Hepatocyte (in vitro differentiated cells): ENCODE results near the gene AGXT. TPM values are rescaled to one million over a fixed set of nuclear protein-coding genes. Genes with fewer than 3 reads are reported as not detected.

Experiments used
- DNase-seq: peaks from one replicate; pipeline ENCODE4 v3.0.0-alpha.2; 2016; ENCODE audit warnings: low spot score
- H2AFZ ChIP-seq: fragments of 200-600 bp; sonication (generic); 2 replicates; pipeline ENCODE4 v1.6.0; 2016; ENCODE audit warnings: antibody characterized with exemption, mild to moderate bottlenecking
- H3K27ac ChIP-seq: fragments of 200-600 bp; sonication (generic); 2 replicates; pipeline ENCODE4 v1.5.1; 2016; ENCODE audit warnings: mild to moderate bottlenecking
- H3K27me3 ChIP-seq: fragments of 200-600 bp; sonication (generic); 2 replicates; pipeline ENCODE4 v1.6.1; 2016
- H3K36me3 ChIP-seq: fragments of 200-600 bp; sonication (generic); replicated peaks from 2 replicates; pipeline ENCODE4 v1.5.1; 2016; ENCODE audit warnings: low read depth; ENCODE audit not compliant: insufficient read depth
- H3K4me1 ChIP-seq: fragments of 200-600 bp; sonication (generic); 2 replicates; pipeline ENCODE4 v1.5.1; 2016; ENCODE audit warnings: mild to moderate bottlenecking, moderate library complexity; ENCODE audit not compliant: insufficient read depth
- H3K4me2 ChIP-seq: fragments of 200-600 bp; sonication (generic); 2 replicates; pipeline ENCODE4 v1.6.0; 2016
- H3K4me3 ChIP-seq: fragments of 200-600 bp; sonication (generic); 2 replicates; pipeline ENCODE4 v1.5.1; 2016; ENCODE audit warnings: mild to moderate bottlenecking
- H3K79me2 ChIP-seq: fragments of 200-600 bp; sonication (generic); 2 replicates; pipeline ENCODE4 v1.6.0; 2017; ENCODE audit warnings: mild to moderate bottlenecking
- H3K9me2 ChIP-seq: fragments of 200-600 bp; sonication (generic); replicated peaks from 2 replicates; pipeline ENCODE4 v1.6.0; 2017; ENCODE audit warnings: mild to moderate bottlenecking; ENCODE audit not compliant: insufficient read depth
- H3K9me3 ChIP-seq: fragments of 200-600 bp; sonication (generic); 2 replicates; pipeline ENCODE4 v1.5.1; 2016; ENCODE audit warnings: low read depth, mild to moderate bottlenecking
- H4K20me1 ChIP-seq: fragments of 200-600 bp; sonication (generic); 2 replicates; pipeline ENCODE4 v1.6.0; 2016; ENCODE audit warnings: mild to moderate bottlenecking; ENCODE audit not compliant: insufficient read depth, poor library complexity, severe bottlenecking
- CTCF ChIP-seq: fragments of 200-600 bp; sonication (generic); IDR thresholded peaks from 2 replicates; pipeline ENCODE4 v1.5.1; 2016; ENCODE audit warnings: antibody characterized with exemption, mild to moderate bottlenecking; ENCODE audit not compliant: poor library complexity
- EZH2 ChIP-seq: fragments of 200-600 bp; sonication (generic); IDR thresholded peaks from 2 replicates; pipeline ENCODE4 v1.6.1; 2016; ENCODE audit warnings: antibody characterized with exemption, mild to moderate bottlenecking, borderline replicate concordance
- EZH2phosphoT487 ChIP-seq: fragments of 200-600 bp; sonication (generic); IDR thresholded peaks from one replicate; pipeline ENCODE4 v1.6.1; 2018; ENCODE audit warnings: antibody characterized with exemption, mild to moderate bottlenecking, low read depth, moderate library complexity; ENCODE audit not compliant: unreplicated experiment, severe bottlenecking
- WGBS: methylation state at CpG from one replicate; pipeline ENCODE4 v1.1.6; 2016; ENCODE audit warnings: low lambda C conversion rate; ENCODE audit errors: missing lambda C conversion rate; 5-methylcytosine and 5-hydroxymethylcytosine counted together
- polyA plus RNA-seq: library from polyadenylated mRNA; unstranded; fragments of >200 nt; fragmentation: Nextera tagmentation; extraction: Ambion mirVana; gene quantifications from 2 replicates; pipeline ENCODE4 v1.2.1, GENCODE V29; 2016
- total RNA-seq: library from RNA; depleted of rRNA; stranded (reverse); fragments of >200 nt; gene quantifications from 2 replicates; pipeline ENCODE4 v1.2.3, GENCODE V29; 2014

AGXT gene
- total and polyA plus RNA-seq, 2 experiments from 2014 or later, result 90.8 to 169 TPM

GRCh38 chr2:240832205-240832727 is 36.4 kb upstream of the AGXT start:
- Histone ChIP-seq H4K20me1 (no peaks in the 10 kb centered on the region), H3K4me2 (peak overlapping the region; percentile 75), H3K27me3 (peaks cover 42% of the 10 kb centered on the region), H3K4me3 (no peak overlapping the region), H3K9me3 (no peaks in the 10 kb centered on the region), H3K79me2 (no peaks in the 10 kb centered on the region), H3K9me2 (no peaks in the 10 kb centered on the region), H3K27ac (no peak overlapping the region), H2AFZ (no peak overlapping the region), H3K4me1 (peaks cover 4% of the 10 kb centered on the region), H3K36me3 (no peaks in the 10 kb centered on the region)
- WGBS, result 10% methylated on average over 47 of the region's 54 CpGs
- TF ChIP-seq EZH2 (no peak), EZH2phosphoT487 (no peak), CTCF (no peak)
- peak; percentile 94 for DNase-seq

GRCh38 chr2:240832921-240833494 is 35.6 kb upstream of the AGXT start:
- H3K4me3 ChIP-seq, result no peak overlapping the region
- 85% methylated on average over 13 of the region's 13 CpGs for WGBS
- no peaks in the 10 kb centered on the region for H3K36me3 ChIP-seq
- no peaks in the 10 kb centered on the region for H3K9me3 ChIP-seq
- H3K9me2 ChIP-seq, result no peaks in the 10 kb centered on the region
- H2AFZ ChIP-seq, result no peak overlapping the region
- peaks cover 4% of the 10 kb centered on the region for H3K4me1 ChIP-seq
- H3K79me2 ChIP-seq, result no peaks in the 10 kb centered on the region
- no peak overlapping the region for H3K4me2 ChIP-seq
- peaks cover 39% of the 10 kb centered on the region for H3K27me3 ChIP-seq
- DNase-seq, result no peak
- no peak for TF ChIP-seq CTCF
- TF ChIP-seq EZH2phosphoT487, result no peak
- no peak overlapping the region for H3K27ac ChIP-seq
- H4K20me1 ChIP-seq, result no peaks in the 10 kb centered on the region

- Histone ChIP-seq H3K9me3 (no peaks in the 10 kb centered on the region), H3K36me3 (no peaks in the 10 kb centered on the region), H3K79me2 (no peaks in the 10 kb centered on the region), H3K27ac (no peak overlapping the region), H3K4me1 (peaks cover 4% of the 10 kb centered on the region), H3K27me3 (peaks cover 34% of the 10 kb centered on the region), H2AFZ (no peak overlapping the region), H3K4me2 (no peak overlapping the region), H3K4me3 (no peak overlapping the region), H3K9me2 (no peaks in the 10 kb centered on the region), H4K20me1 (no peaks in the 10 kb centered on the region)
- WGBS, result 85% methylated on average over 8 of the region's 8 CpGs
- no peak for DNase-seq
- no peak for TF ChIP-seq EZH2
- no peak for TF ChIP-seq EZH2phosphoT487
- TF ChIP-seq CTCF, result no peak
These were observed 34.8 kb upstream of the AGXT start for GRCh38 chr2:240833724-240834285.
